H1 (cell line): ENCODE data around the gene OMA1. TPM values are rescaled to one million over a fixed set of nuclear protein-coding genes. Genes with fewer than 3 reads are reported as not detected.

ENCODE experiments used
- CTCF ChIA-PET: fragments of 300-600 bp; sonication (Branson Sonifier 250); formaldehyde crosslinking; loops from one replicate; lab custom pipeline; 2021; ENCODE audit not compliant: partially characterized antibody; lab: Charles Lee
- POLR2A ChIA-PET: fragments of 300-600 bp; sonication (Branson Sonifier 250); formaldehyde crosslinking; loops from one replicate; lab custom pipeline; 2021; ENCODE audit warnings: inconsistent platforms; ENCODE audit not compliant: partially characterized antibody; lab: Charles Lee
- DNase-seq, 2 experiments: peaks; one replicate each; pipeline versions ENCODE4 v3.0.0 to v3.0.0-alpha.2; 2010 to 2022; ENCODE audit warnings: low spot score in 2 of 2, low read depth in 1 of 2, mixed read lengths in 1 of 2
- FAIRE-seq: peaks from 2 replicates; lab custom pipeline; 2011; peaks lifted over from hg19 to GRCh38; lab: Jason Lieb, UNC
- H2AFZ ChIP-seq: 2 replicates; pipeline ENCODE4 v1.8.1; 2012; ENCODE audit warnings: low read length, inconsistent platforms
- H2AK5ac ChIP-seq: 2 replicates; pipeline ENCODE4 v1.6.1; 2013; ENCODE audit warnings: low read depth, low read length
- H2BK120ac ChIP-seq: replicated peaks from 2 replicates; pipeline ENCODE3; 2013; ENCODE audit warnings: low read depth, low read length, inconsistent platforms
- H2BK12ac ChIP-seq: 2 replicates; pipeline ENCODE4 v1.6.1; 2013; ENCODE audit warnings: low read depth, low read length
- H2BK15ac ChIP-seq: 2 replicates; pipeline ENCODE4 v1.6.1; 2013; ENCODE audit warnings: low read length
- H2BK20ac ChIP-seq: 2 replicates; pipeline ENCODE4 v1.6.1; 2013; ENCODE audit warnings: low read length
- H2BK5ac ChIP-seq: 2 replicates; pipeline ENCODE4 v1.6.1; 2013; ENCODE audit warnings: low read depth, low read length
- H3K14ac ChIP-seq: 2 replicates; pipeline ENCODE4 v1.6.1; 2013; ENCODE audit warnings: inconsistent platforms; ENCODE audit not compliant: insufficient read length
- H3K18ac ChIP-seq: 2 replicates; pipeline ENCODE4 v1.6.1; 2013; ENCODE audit warnings: low read length; ENCODE audit errors: extremely low read depth
- H3K23ac ChIP-seq: 2 replicates; pipeline ENCODE4 v1.6.1; 2013; ENCODE audit warnings: inconsistent platforms; ENCODE audit not compliant: insufficient read length
- H3K23me2 ChIP-seq: 2 replicates; pipeline ENCODE4 v1.6.1; 2013; ENCODE audit warnings: low read depth, low read length
- H3K27ac ChIP-seq: 2 replicates; pipeline ENCODE4 v1.6.1; 2011; ENCODE audit warnings: low read depth, low read length, inconsistent platforms
- H3K27me3 ChIP-seq, 4 experiments: replicated peaks in 1 of 4; 1 replicate in 1 of 4; 2 replicates in 3 of 4; pipeline versions ENCODE4 v1.6.1 to v1.8.1; 2011 to 2013; ENCODE audit warnings: low read length in 3 of 4, mild to moderate bottlenecking in 3 of 4, inconsistent platforms in 2 of 4, mixed read lengths in 2 of 4, moderate library complexity in 1 of 4; ENCODE audit not compliant: control insufficient read depth in 3 of 4, insufficient read depth in 3 of 4; ENCODE audit errors: extremely low read depth in 1 of 4
- H3K36me3 ChIP-seq, 4 experiments: 2 replicates each; pipeline versions ENCODE4 v1.6.1 to v1.8.1; 2011 to 2013; ENCODE audit warnings: mild to moderate bottlenecking in 4 of 4, low read length in 3 of 4, moderate library complexity in 2 of 4, control low read depth in 1 of 4, inconsistent platforms in 1 of 4; ENCODE audit not compliant: insufficient read depth in 4 of 4, control insufficient read depth in 2 of 4
- H3K4ac ChIP-seq: replicated peaks from 2 replicates; pipeline ENCODE3; 2013; ENCODE audit warnings: low read length, low read depth, mixed read lengths, inconsistent platforms; ENCODE audit not compliant: insufficient read length
- H3K4me1 ChIP-seq, 4 experiments: replicated peaks in 1 of 4; 1 replicate in 1 of 4; 2 replicates in 3 of 4; pipeline versions ENCODE4 v1.6.1 to v1.8.1; 2011 to 2013; ENCODE audit warnings: low read length in 3 of 4, inconsistent platforms in 2 of 4, mixed read lengths in 1 of 4; ENCODE audit not compliant: insufficient read depth in 4 of 4, control insufficient read depth in 3 of 4
- H3K4me2 ChIP-seq, 2 experiments: 2 replicates each; pipeline versions ENCODE4 v1.6.1 to v1.8.1; 2011 to 2013; ENCODE audit warnings: low read depth in 2 of 2, low read length in 2 of 2, control low read depth in 1 of 2, inconsistent platforms in 1 of 2, mild to moderate bottlenecking in 1 of 2; ENCODE audit not compliant: insufficient read depth in 1 of 2
- H3K4me3 ChIP-seq, 4 experiments: fragments of 200-600, 300-600 bp in 1 of 4; sonication (generic), shearing (Covaris generic), sonication (Bioruptor Twin) in 1 of 4; 2 replicates each; pipeline versions ENCODE4 v1.5.1 to v1.8.1; 2011 to 2016; ENCODE audit warnings: low read length in 4 of 4, low read depth in 3 of 4, control low read depth in 2 of 4, inconsistent platforms in 2 of 4, mild to moderate bottlenecking in 2 of 4, mixed read lengths in 1 of 4, moderate library complexity in 1 of 4; ENCODE audit not compliant: insufficient read depth in 2 of 4; ENCODE audit errors: extremely low read depth in 1 of 4
- H3K56ac ChIP-seq: replicated peaks from 2 replicates; pipeline ENCODE3; 2013; ENCODE audit warnings: low read depth, mild to moderate bottlenecking, mixed read lengths, low read length, inconsistent platforms; ENCODE audit not compliant: insufficient read length
- H3K79me1 ChIP-seq: 2 replicates; pipeline ENCODE4 v1.6.1; 2013; ENCODE audit warnings: low read depth, low read length, control low read depth
- H3K79me2 ChIP-seq, 2 experiments: 2 replicates each; pipeline versions ENCODE4 v1.6.1 to v1.8.1; 2012 to 2013; ENCODE audit warnings: low read length in 2 of 2, mild to moderate bottlenecking in 2 of 2, inconsistent platforms in 1 of 2; ENCODE audit not compliant: insufficient read depth in 2 of 2, control insufficient read depth in 1 of 2
- H3K9ac ChIP-seq, 4 experiments: replicated peaks in 1 of 4; 1 replicate in 1 of 4; 2 replicates in 3 of 4; pipeline versions ENCODE4 v1.6.1 to v1.8.1; 2011 to 2013; ENCODE audit warnings: low read depth in 3 of 4, low read length in 3 of 4, control low read depth in 2 of 4, mild to moderate bottlenecking in 2 of 4, moderate library complexity in 2 of 4, inconsistent platforms in 1 of 4; ENCODE audit errors: extremely low read depth in 1 of 4
- H3K9me3 ChIP-seq, 2 experiments: 2 replicates each; pipeline versions ENCODE4 v1.6.1 to v1.8.1; 2012 to 2013; ENCODE audit warnings: mild to moderate bottlenecking in 2 of 2, moderate library complexity in 2 of 2, control low read depth in 1 of 2, inconsistent platforms in 1 of 2, low read depth in 1 of 2, low read length in 1 of 2, mixed read lengths in 1 of 2; ENCODE audit not compliant: insufficient read depth in 2 of 2
- H4K20me1 ChIP-seq, 2 experiments: replicated peaks in 1 of 2; 2 replicates each; pipeline versions ENCODE3 to v1.8.1; 2011 to 2013; ENCODE audit warnings: inconsistent platforms in 2 of 2, low read length in 2 of 2, mild to moderate bottlenecking in 1 of 2; ENCODE audit not compliant: insufficient read depth in 2 of 2, control insufficient read depth in 1 of 2
- H4K5ac ChIP-seq: 2 replicates; pipeline ENCODE4 v1.6.1; 2013; ENCODE audit warnings: low read length, low read depth, mixed read lengths, inconsistent platforms; ENCODE audit not compliant: insufficient read length
- H4K8ac ChIP-seq: 2 replicates; pipeline ENCODE4 v1.8.0; 2013; ENCODE audit warnings: mild to moderate bottlenecking, moderate library complexity, low read length, inconsistent platforms; ENCODE audit not compliant: insufficient read depth; ENCODE audit errors: extremely low read depth
- H4K91ac ChIP-seq: replicated peaks from 2 replicates; pipeline ENCODE3; 2013; ENCODE audit warnings: low read length, mixed read lengths, inconsistent platforms; ENCODE audit not compliant: insufficient read length
- BCL11A ChIP-seq, 2 experiments: IDR thresholded peaks; one replicate each; pipeline ENCODE4 v1.6.1; 2011; ENCODE audit warnings: low read depth in 2 of 2, low read length in 2 of 2, mild to moderate bottlenecking in 2 of 2
- BRCA1 ChIP-seq: IDR thresholded peaks from 2 replicates; pipeline ENCODE4 v1.6.1; 2012; ENCODE audit warnings: low read depth, low read length, improper control_type of control experiment
- EP300 ChIP-seq, 2 experiments: IDR thresholded peaks; 1 replicate in 1 of 2; 2 replicates in 1 of 2; pipeline ENCODE4 v1.6.1; 2011 to 2012; ENCODE audit warnings: low read depth in 2 of 2, low read length in 2 of 2, mild to moderate bottlenecking in 2 of 2, borderline replicate concordance in 1 of 2, inconsistent platforms in 1 of 2, moderate library complexity in 1 of 2
- KDM1A ChIP-seq: fragments of 200-600, 300-600 bp; sonication (generic); IDR thresholded peaks from 2 replicates; pipeline ENCODE4 v1.7.1; 2016; ENCODE audit warnings: mild to moderate bottlenecking, low read length, borderline replicate concordance
- PHF8 ChIP-seq: fragments of 200-600 bp; sonication (generic); conservative IDR thresholded peaks from 2 replicates; pipeline ENCODE4 v1.7.1; 2012; ENCODE audit warnings: low read depth, mild to moderate bottlenecking, inconsistent platforms, low read length, moderate library complexity
- RBBP5 ChIP-seq: IDR thresholded peaks from 2 replicates; pipeline ENCODE4 v1.7.1; 2012; ENCODE audit warnings: low read depth, mild to moderate bottlenecking, inconsistent platforms, low read length, moderate library complexity, borderline replicate concordance
- RNF2 ChIP-seq: fragments of 200-900, 300-1000 bp; sonication (generic); IDR thresholded peaks from 2 replicates; pipeline ENCODE4 v1.7.1; 2016; ENCODE audit warnings: borderline replicate concordance, low read depth, mild to moderate bottlenecking, antibody characterized with exemption, low read length; ENCODE audit not compliant: poor library complexity, severe bottlenecking; ENCODE audit errors: missing control alignments
- SAP30 ChIP-seq: fragments of 300-600 bp; sonication (generic); IDR thresholded peaks from 2 replicates; pipeline ENCODE4 v1.7.1; 2012; ENCODE audit warnings: low read length, moderate library complexity, mild to moderate bottlenecking, inconsistent platforms; ENCODE audit not compliant: insufficient read depth, insufficient replicate concordance
- SIN3A ChIP-seq, 2 experiments: IDR thresholded peaks in 1 of 2; conservative IDR thresholded peaks in 1 of 2; 2 replicates each; pipeline ENCODE4 v1.6.1; 2011 to 2012; ENCODE audit warnings: low read length in 2 of 2, improper control_type of control experiment in 1 of 2, low read depth in 1 of 2, mild to moderate bottlenecking in 1 of 2
- SIX5 ChIP-seq: IDR thresholded peaks from 2 replicates; pipeline ENCODE4 v1.6.1; 2011; ENCODE audit warnings: mild to moderate bottlenecking, low read depth, low read length
- SP4 ChIP-seq: IDR thresholded peaks from 2 replicates; pipeline ENCODE4 v1.6.1; 2012; ENCODE audit warnings: low read length, inconsistent platforms
- TAF1 ChIP-seq: IDR thresholded peaks from 2 replicates; pipeline ENCODE4 v1.6.1; 2011; ENCODE audit warnings: mild to moderate bottlenecking, low read depth, low read length
- TAF7 ChIP-seq: optimal IDR thresholded peaks from 2 replicates; pipeline ENCODE3; 2011; ENCODE audit warnings: low read depth, mild to moderate bottlenecking, inconsistent platforms, low read length, moderate library complexity, borderline replicate concordance
- TCF12 ChIP-seq: IDR thresholded peaks from 2 replicates; pipeline ENCODE4 v1.6.1; 2011; ENCODE audit warnings: low read depth, mild to moderate bottlenecking, low read length
- WGBS, 2 experiments: shearing (Covaris generic) in 1 of 2; methylation state at CpG; one replicate each; pipeline versions ENCODE4 v1.1.6 to v1.1.7; 2013 to 2015; ENCODE audit warnings: low lambda C conversion rate in 2 of 2, mixed read lengths in 2 of 2, inconsistent platforms in 1 of 2, low coverage in 1 of 2, missing lambda C conversion rate in 1 of 2; ENCODE audit not compliant: insufficient replicate concordance in 2 of 2, insufficient coverage in 1 of 2, insufficient read length in 1 of 2; ENCODE audit errors: extremely low coverage in 1 of 2, missing lambda C conversion rate in 1 of 2; 5-methylcytosine and 5-hydroxymethylcytosine counted together
- polyA plus RNA-seq, 7 experiments: library from polyadenylated mRNA; depleted of rRNA in 3 of 7; stranded (reverse) in 5 of 7; unstranded in 2 of 7; fragments of >200 nt in 5 of 7; fragments of 200-250 nt in 2 of 7; gene quantifications; 1 replicate in 5 of 7; 2 replicates in 1 of 7; 4 replicates in 1 of 7; pipeline versions ENCODE4 v1.2.1 to v1.2.3, GENCODE V29; 2011 to 2013; ENCODE audit warnings: missing spikeins in 2 of 7, mixed read lengths in 2 of 7
- total RNA-seq: library from RNA; stranded (reverse); fragmentation: NEBNext Ultra II Directional; extraction: Animal tissue kit (Norgen Biotek cat#: 25700); gene quantifications from 2 replicates; pipeline ENCODE4 v1.2.1, GENCODE V29; 2021

Gene OMA1
- total and polyA plus RNA-seq, 2 of the 8 experiments (the other 6 are each of a cell fraction or from before 2014, with no cell fraction given) = 7.7 to 11.7 TPM

DNA sequence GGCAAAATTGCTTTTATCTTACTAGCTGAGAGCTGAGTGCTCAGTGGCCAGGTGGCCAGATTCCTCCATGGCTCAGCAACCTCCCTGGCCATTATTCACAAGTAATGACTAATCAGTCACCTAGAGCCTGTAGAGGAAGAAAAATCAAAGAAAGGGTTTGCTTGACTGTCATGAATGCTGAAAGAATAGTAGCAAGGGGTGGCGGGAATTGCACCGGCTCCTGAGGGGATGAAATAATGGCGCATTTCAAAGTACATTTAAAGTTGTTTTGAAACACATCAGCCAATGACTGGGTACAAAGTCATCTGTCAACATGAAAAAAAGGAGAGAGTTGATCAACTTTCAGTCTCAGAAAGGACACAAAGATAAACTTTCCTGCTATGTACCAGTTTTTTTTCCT lies 99.5 kb downstream of the OMA1 start:
- H3K9ac ChIP-seq = no peak overlapping the region; a peak in 1 of 7 replicates
- H3K79me1 ChIP-seq = no peaks in the 10 kb centered on the region
- H3K4me1 ChIP-seq = peaks cover 0 to 4% (median 0%) of the 10 kb centered on the region in 4 experiments; a peak in 1 of 7 replicates
- no peak overlapping the region for H2AFZ ChIP-seq
- no peak overlapping the region for H3K14ac ChIP-seq
- ChIA-PET POLR2A (no interaction called here), CTCF (interaction anchor here (1.9 kb wide), 1 partner anchor 14 kb away, joined by 7 read pairs; no protein-coding TSS in a partner anchor)
- no peaks in the 10 kb centered on the region for H3K36me3 ChIP-seq
- no peak overlapping the region for H3K4ac ChIP-seq
- no peak overlapping the region for H4K8ac ChIP-seq
- H2BK20ac ChIP-seq = no peak overlapping the region
- no peak overlapping the region for H3K4me2 ChIP-seq
- WGBS, 2 experiments = 89% methylated on average over 3 of the region's 3 CpGs; no CpG with 5 or more reads in 1 of the 2 experiments
- H3K4me3 ChIP-seq = no peak overlapping the region
- FAIRE-seq (no peak), DNase-seq (no peak)
- H2BK5ac ChIP-seq = no peak overlapping the region
- H3K23ac ChIP-seq = no peak overlapping the region
- no peaks in the 10 kb centered on the region for H3K23me2 ChIP-seq
- no peaks in the 10 kb centered on the region for H4K20me1 ChIP-seq
- no peak overlapping the region for H2AK5ac ChIP-seq
- no peaks in the 10 kb centered on the region for H3K9me3 ChIP-seq
- no peak overlapping the region for H4K91ac ChIP-seq
- H4K5ac ChIP-seq = no peak overlapping the region
- H2BK15ac ChIP-seq = peak overlapping the region; percentile 73; the same call in 1 of the 2 replicates
- H3K18ac ChIP-seq = no peak overlapping the region
- no peak overlapping the region for H2BK120ac ChIP-seq
- H3K79me2 ChIP-seq = no peaks in the 10 kb centered on the region
- no peak overlapping the region for H2BK12ac ChIP-seq
- no peak overlapping the region for H3K56ac ChIP-seq
- no peak overlapping the region for H3K27ac ChIP-seq
- no peaks in the 10 kb centered on the region for H3K27me3 ChIP-seq
- TF ChIP-seq PHF8 (no peak), BRCA1 (no peak), RBBP5 (no peak), TCF12 (no peak), BCL11A (IDR thresholded peaks at IDR 0.05; ENCODE audit: low read depth in 2 of 2, low read length in 2 of 2) (no peak), RNF2 (no peak), TAF7 (no peak), SP4 (no peak), KDM1A (no peak), EP300 (IDR thresholded peaks at IDR 0.05; ENCODE audit: borderline replicate concordance in 1 of 2, low read depth in 2 of 2, low read length in 2 of 2) (no peak), SAP30 (no peak), SIN3A (conservative IDR thresholded peaks at IDR 0.05 in 1 of 2, IDR thresholded peaks at IDR 0.05 in 1 of 2; ENCODE audit: low read depth in 1 of 2, low read length in 2 of 2) (no peak), TAF1 (no peak), SIX5 (no peak)
